K562 (cell line): ENCODE data around the gene SAPCD1. TPM values are rescaled to one million over a fixed set of nuclear protein-coding genes. Genes with fewer than 3 reads are reported as not detected.

ENCODE experiments used
- BMI1 ChIP-seq: fragments of 150-350 bp; IDR thresholded peaks from 2 replicates; pipeline ENCODE4 v1.6.1; 2014; ENCODE audit warnings: low read length
- CXXC5 ChIP-seq: fragments of 250-450 bp; sonication (Bioruptor Pico); IDR thresholded peaks from 2 replicates; pipeline ENCODE4 v1.8.0; 2022; ENCODE audit warnings: inconsistent platforms, mild to moderate bottlenecking, moderate library complexity
- EGR1 ChIP-seq: fragments of 450-650 bp; conservative IDR thresholded peaks from 2 replicates; pipeline ENCODE4 v1.6.1; 2017; ENCODE audit warnings: mild to moderate bottlenecking
- FOSL1 ChIP-seq: fragments of 200-800 bp; sonication (Bioruptor generic); conservative IDR thresholded peaks from 2 replicates; pipeline ENCODE4 v1.6.1; 2016; ENCODE audit warnings: missing genetic modification characterization, missing compliant biosample characterization
- GABPB2 ChIP-seq: fragments of 250-450 bp; sonication (Bioruptor Pico); conservative IDR thresholded peaks from 2 replicates; pipeline ENCODE4 v1.5.1; 2021; ENCODE audit warnings: mild to moderate bottlenecking
- MTA2 ChIP-seq: fragments of 450-650 bp; IDR thresholded peaks from 2 replicates; pipeline ENCODE4 v1.6.1; 2016; ENCODE audit warnings: low read depth
- NCOA6 ChIP-seq: fragments of 450-650 bp; IDR thresholded peaks from 2 replicates; pipeline ENCODE4 v1.6.1; 2017; ENCODE audit warnings: mild to moderate bottlenecking
- POLR3A ChIP-seq: IDR thresholded peaks from 2 replicates; pipeline ENCODE4 v1.6.1; 2011; ENCODE audit warnings: borderline replicate concordance, mild to moderate bottlenecking, moderate library complexity; ENCODE audit not compliant: insufficient read length, insufficient read depth; ENCODE audit errors: extremely low read depth
- PTRF ChIP-seq: fragments of 450-650 bp; IDR thresholded peaks from 2 replicates; pipeline ENCODE4 v1.6.1; 2016; ENCODE audit warnings: mild to moderate bottlenecking, missing genetic modification characterization, missing compliant biosample characterization
- TCFL5 ChIP-seq: fragments of 250-450 bp; sonication (Bioruptor Pico); conservative IDR thresholded peaks from 2 replicates; pipeline ENCODE4 v1.6.1; 2021; ENCODE audit warnings: mild to moderate bottlenecking, moderate library complexity, matching md5 sums
- ZBTB1 ChIP-seq: sonication (generic); formaldehyde crosslinking; IDR thresholded peaks from 2 replicates; pipeline ENCODE4 v1.8.1; 2023; ENCODE audit warnings: missing genetic modification reagents, low read depth, mild to moderate bottlenecking, borderline replicate concordance
- ZEB2 ChIP-seq: fragments of 450-650 bp; IDR thresholded peaks from 2 replicates; pipeline ENCODE4 v1.6.1; 2016
- ZNF212 ChIP-seq: fragments of 450-650 bp; formaldehyde crosslinking; IDR thresholded peaks from 2 replicates; pipeline ENCODE4 v1.4.0; 2020; ENCODE audit warnings: mild to moderate bottlenecking
- ZNF232 ChIP-seq: sonication (generic); formaldehyde crosslinking; IDR thresholded peaks from 2 replicates; pipeline ENCODE4 v1.8.0; 2022; ENCODE audit warnings: mild to moderate bottlenecking, missing genetic modification reagents
- ZNF445 ChIP-seq: fragments of 250-450 bp; sonication (Bioruptor Pico); IDR thresholded peaks from 2 replicates; pipeline ENCODE4 v1.4.0; 2020; ENCODE audit warnings: low read depth, mild to moderate bottlenecking, moderate library complexity
- ZNF830 ChIP-seq: fragments of 250-450 bp; sonication (Bioruptor Pico); IDR thresholded peaks from 2 replicates; pipeline ENCODE4 v1.5.0; 2021; ENCODE audit warnings: mild to moderate bottlenecking
- polyA plus RNA-seq, 8 experiments: library from polyadenylated mRNA; depleted of rRNA in 4 of 8; stranded (reverse) in 5 of 8; unstranded in 3 of 8; fragments of >200 nt; fragmentation: Nextera tagmentation in 2 of 8; fragmentation: Illumina TruSeq in 1 of 8; extraction: Ambion mirVana in 2 of 8; extraction: Trizol in 1 of 8; gene quantifications; 2 replicates each; pipeline versions ENCODE4 v1.2.1 to v1.2.3, GENCODE V29; 2011 to 2014; ENCODE audit warnings: inconsistent platforms in 1 of 8, missing spikeins in 1 of 8
- total RNA-seq, 7 experiments: library from RNA; depleted of rRNA in 6 of 7; stranded (reverse); fragments of >200 nt in 6 of 7; fragmentation: Illumina TruSeq in 2 of 7; extraction: Trizol in 2 of 7; gene quantifications; 2 replicates each; pipeline versions ENCODE4 v1.2.1 to v1.2.3, GENCODE V29; 2011 to 2021; ENCODE audit warnings: low replicate concordance in 1 of 7
- TF ChIP-seq, protein P1 (sequence below): fragments of 450-650 bp; formaldehyde crosslinking; IDR thresholded peaks from 2 replicates; pipeline ENCODE4 v1.4.0; 2020; ENCODE audit warnings: mild to moderate bottlenecking, mixed read lengths
- TF ChIP-seq, protein P2 (sequence below): sonication (generic); formaldehyde crosslinking; IDR thresholded peaks from 2 replicates; pipeline ENCODE4 v1.8.0; 2023; ENCODE audit warnings: missing genetic modification reagents, mild to moderate bottlenecking, borderline replicate concordance
- TF ChIP-seq, protein P3 (sequence below): fragments of 250-450 bp; sonication (Bioruptor Pico); IDR thresholded peaks from 2 replicates; pipeline ENCODE4 v1.8.0; 2022; ENCODE audit warnings: inconsistent platforms, mild to moderate bottlenecking, moderate library complexity, borderline replicate concordance
- TF ChIP-seq, protein P4 (sequence below), 2 experiments: fragments of 450-650 bp; conservative IDR thresholded peaks; 2 replicates each; pipeline ENCODE4 v1.6.1; 2017; ENCODE audit warnings: mild to moderate bottlenecking in 2 of 2, moderate library complexity in 2 of 2

Gene SAPCD1
- total and polyA plus RNA-seq, 9 of the 15 experiments (the other 6 are each of a cell fraction or from before 2014, with no cell fraction given) = 2.6 to 30.2 (median 7.4) TPM

DNA sequence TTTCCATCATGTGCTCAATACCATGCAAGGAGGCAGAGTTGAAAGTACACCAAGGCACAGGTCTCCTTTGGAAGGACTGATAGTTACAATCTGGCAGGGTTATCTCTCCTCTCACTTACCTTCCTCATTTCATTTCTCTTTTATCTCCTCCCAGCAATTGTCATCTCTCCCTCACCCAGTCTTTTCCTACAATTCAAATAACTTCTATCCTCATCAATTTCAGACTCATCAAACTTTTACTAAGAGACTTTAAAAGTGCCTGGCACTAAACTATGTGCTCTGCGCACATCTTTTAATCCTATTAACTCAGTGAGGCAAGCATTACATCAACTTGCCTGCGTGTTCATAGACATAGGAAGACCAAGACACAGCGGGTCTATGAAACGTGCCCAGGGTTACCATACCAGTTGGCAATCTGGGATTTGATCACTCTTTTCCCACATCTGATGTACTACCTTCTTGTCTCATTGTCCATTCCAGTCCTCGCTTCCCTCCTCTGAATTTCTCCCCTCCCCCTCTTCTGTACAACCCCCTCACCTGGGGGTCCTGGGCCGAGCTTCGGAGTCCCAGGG lies 31.9 kb downstream of the SAPCD1 start (continued):
- TF ChIP-seq BMI1 (no peak), CXXC5 (CRISPR knock-in tag) (0 out of 2 replicates have a peak, but pooled peaks have one; percentile 26), ZNF232 (CRISPR knock-in tag) (no peak), NCOA6 (no peak), ZNF445 (CRISPR knock-in tag) (no peak), POLR3A (no peak), FOSL1 (tag) (no peak), ZNF212 (no peak), ZBTB1 (CRISPR knock-in tag) (no peak), TCFL5 (CRISPR knock-in tag) (no peak), MTA2 (no peak; the same call in 1 of the 2 replicates), EGR1 (no peak), ZNF830 (CRISPR knock-in tag) (no peak), PTRF (tag) (no peak), GABPB2 (no peak), ZEB2 (peak; percentile 94)
- TF ChIP-seq, protein P1, sequence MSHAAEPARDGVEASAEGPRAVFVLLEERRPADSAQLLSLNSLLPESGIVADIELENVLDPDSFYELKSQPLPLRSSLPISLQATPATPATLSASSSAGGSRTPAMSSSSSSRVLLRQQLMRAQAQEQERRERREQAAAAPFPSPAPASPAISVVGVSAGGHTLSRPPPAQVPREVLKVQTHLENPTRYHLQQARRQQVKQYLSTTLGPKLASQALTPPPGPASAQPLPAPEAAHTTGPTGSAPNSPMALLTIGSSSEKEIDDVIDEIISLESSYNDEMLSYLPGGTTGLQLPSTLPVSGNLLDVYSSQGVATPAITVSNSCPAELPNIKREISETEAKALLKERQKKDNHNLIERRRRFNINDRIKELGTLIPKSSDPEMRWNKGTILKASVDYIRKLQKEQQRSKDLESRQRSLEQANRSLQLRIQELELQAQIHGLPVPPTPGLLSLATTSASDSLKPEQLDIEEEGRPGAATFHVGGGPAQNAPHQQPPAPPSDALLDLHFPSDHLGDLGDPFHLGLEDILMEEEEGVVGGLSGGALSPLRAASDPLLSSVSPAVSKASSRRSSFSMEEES (CRISPR knock-in tag) = no peak
- TF ChIP-seq, protein P2, sequence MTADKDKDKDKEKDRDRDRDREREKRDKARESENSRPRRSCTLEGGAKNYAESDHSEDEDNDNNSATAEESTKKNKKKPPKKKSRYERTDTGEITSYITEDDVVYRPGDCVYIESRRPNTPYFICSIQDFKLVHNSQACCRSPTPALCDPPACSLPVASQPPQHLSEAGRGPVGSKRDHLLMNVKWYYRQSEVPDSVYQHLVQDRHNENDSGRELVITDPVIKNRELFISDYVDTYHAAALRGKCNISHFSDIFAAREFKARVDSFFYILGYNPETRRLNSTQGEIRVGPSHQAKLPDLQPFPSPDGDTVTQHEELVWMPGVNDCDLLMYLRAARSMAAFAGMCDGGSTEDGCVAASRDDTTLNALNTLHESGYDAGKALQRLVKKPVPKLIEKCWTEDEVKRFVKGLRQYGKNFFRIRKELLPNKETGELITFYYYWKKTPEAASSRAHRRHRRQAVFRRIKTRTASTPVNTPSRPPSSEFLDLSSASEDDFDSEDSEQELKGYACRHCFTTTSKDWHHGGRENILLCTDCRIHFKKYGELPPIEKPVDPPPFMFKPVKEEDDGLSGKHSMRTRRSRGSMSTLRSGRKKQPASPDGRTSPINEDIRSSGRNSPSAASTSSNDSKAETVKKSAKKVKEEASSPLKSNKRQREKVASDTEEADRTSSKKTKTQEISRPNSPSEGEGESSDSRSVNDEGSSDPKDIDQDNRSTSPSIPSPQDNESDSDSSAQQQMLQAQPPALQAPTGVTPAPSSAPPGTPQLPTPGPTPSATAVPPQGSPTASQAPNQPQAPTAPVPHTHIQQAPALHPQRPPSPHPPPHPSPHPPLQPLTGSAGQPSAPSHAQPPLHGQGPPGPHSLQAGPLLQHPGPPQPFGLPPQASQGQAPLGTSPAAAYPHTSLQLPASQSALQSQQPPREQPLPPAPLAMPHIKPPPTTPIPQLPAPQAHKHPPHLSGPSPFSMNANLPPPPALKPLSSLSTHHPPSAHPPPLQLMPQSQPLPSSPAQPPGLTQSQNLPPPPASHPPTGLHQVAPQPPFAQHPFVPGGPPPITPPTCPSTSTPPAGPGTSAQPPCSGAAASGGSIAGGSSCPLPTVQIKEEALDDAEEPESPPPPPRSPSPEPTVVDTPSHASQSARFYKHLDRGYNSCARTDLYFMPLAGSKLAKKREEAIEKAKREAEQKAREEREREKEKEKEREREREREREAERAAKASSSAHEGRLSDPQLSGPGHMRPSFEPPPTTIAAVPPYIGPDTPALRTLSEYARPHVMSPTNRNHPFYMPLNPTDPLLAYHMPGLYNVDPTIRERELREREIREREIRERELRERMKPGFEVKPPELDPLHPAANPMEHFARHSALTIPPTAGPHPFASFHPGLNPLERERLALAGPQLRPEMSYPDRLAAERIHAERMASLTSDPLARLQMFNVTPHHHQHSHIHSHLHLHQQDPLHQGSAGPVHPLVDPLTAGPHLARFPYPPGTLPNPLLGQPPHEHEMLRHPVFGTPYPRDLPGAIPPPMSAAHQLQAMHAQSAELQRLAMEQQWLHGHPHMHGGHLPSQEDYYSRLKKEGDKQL (CRISPR knock-in tag) = no peak
- TF ChIP-seq, protein P3, sequence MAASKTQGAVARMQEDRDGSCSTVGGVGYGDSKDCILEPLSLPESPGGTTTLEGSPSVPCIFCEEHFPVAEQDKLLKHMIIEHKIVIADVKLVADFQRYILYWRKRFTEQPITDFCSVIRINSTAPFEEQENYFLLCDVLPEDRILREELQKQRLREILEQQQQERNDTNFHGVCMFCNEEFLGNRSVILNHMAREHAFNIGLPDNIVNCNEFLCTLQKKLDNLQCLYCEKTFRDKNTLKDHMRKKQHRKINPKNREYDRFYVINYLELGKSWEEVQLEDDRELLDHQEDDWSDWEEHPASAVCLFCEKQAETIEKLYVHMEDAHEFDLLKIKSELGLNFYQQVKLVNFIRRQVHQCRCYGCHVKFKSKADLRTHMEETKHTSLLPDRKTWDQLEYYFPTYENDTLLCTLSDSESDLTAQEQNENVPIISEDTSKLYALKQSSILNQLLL (CRISPR knock-in tag) = no peak
- TF ChIP-seq, protein P4, sequence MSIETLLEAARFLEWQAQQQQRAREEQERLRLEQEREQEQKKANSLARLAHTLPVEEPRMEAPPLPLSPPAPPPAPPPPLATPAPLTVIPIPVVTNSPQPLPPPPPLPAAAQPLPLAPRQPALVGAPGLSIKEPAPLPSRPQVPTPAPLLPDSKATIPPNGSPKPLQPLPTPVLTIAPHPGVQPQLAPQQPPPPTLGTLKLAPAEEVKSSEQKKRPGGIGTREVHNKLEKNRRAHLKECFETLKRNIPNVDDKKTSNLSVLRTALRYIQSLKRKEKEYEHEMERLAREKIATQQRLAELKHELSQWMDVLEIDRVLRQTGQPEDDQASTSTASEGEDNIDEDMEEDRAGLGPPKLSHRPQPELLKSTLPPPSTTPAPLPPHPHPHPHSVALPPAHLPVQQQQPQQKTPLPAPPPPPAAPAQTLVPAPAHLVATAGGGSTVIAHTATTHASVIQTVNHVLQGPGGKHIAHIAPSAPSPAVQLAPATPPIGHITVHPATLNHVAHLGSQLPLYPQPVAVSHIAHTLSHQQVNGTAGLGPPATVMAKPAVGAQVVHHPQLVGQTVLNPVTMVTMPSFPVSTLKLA (conservative IDR thresholded peaks at IDR 0.05) = peak in 1 of 2 experiments; percentile 28; a peak in 3 of 4 replicates
